Esophagus squamous epithelium (tissue), 4 donors: Measurements from ENCODE around the gene HOXB8.

Source experiments
- CTCF ChIP-seq, 6 experiments: fragments of 450-650 bp in 4 of 6; fragments of 200-600 bp in 2 of 6; sonication (generic) in 2 of 6; IDR thresholded peaks; one replicate each; pipeline ENCODE4 v1.5.1; 2016 to 2019; ENCODE audit warnings: antibody characterized with exemption in 6 of 6, mild to moderate bottlenecking in 4 of 6, moderate library complexity in 4 of 6
- POLR2A ChIP-seq, 4 donors: fragments of 450-650 bp; IDR thresholded peaks; one replicate each; pipeline ENCODE4 v1.6.1; 2017; ENCODE audit warnings: antibody characterized with exemption in 4 of 4, mild to moderate bottlenecking in 4 of 4, moderate library complexity in 3 of 4

GRCh38 chr17:48646183-48647102, 31.4 kb upstream of the HOXB8 start:
- TF ChIP-seq CTCF (IDR thresholded peaks at IDR 0.05) (no peak), POLR2A (IDR thresholded peaks at IDR 0.05) (no peak)
